Neural crest cell (in vitro differentiated cells): ENCODE measurements around the gene ADAMTS2. TPM values are rescaled to one million over a fixed set of nuclear protein-coding genes. Genes with fewer than 3 reads are reported as not detected.

Experiments used
- DNase-seq: peaks from one replicate; pipeline ENCODE4 v3.0.0; 2021; ENCODE audit warnings: low read depth, mixed read lengths, low spot score
- H3K27ac Mint-ChIP-seq: one replicate; pipeline ENCODE4 v1.8.0; 2021; ENCODE audit warnings: mild to moderate bottlenecking, mixed read lengths; ENCODE audit not compliant: unreplicated experiment
- H3K27me3 Mint-ChIP-seq: 2 replicates; pipeline ENCODE4 v1.8.0; 2021; ENCODE audit warnings: low read depth, mild to moderate bottlenecking, mixed read lengths
- H3K36me3 Mint-ChIP-seq: 2 replicates; pipeline ENCODE4 v1.8.0; 2021; ENCODE audit warnings: low read depth, mild to moderate bottlenecking, mixed read lengths
- H3K4me1 Mint-ChIP-seq: 2 replicates; pipeline ENCODE4 v1.8.0; 2021; ENCODE audit warnings: mixed read lengths
- H3K4me3 Mint-ChIP-seq: one replicate; pipeline ENCODE4 v1.8.0; 2021; ENCODE audit warnings: mild to moderate bottlenecking, mixed read lengths
- H3K9me3 Mint-ChIP-seq: 2 replicates; pipeline ENCODE4 v1.8.0; 2021; ENCODE audit warnings: mixed read lengths
- total RNA-seq: library from RNA; stranded (reverse); gene quantifications from 2 replicates; pipeline ENCODE4 v1.2.1, GENCODE V29; 2021
- TF ChIP-seq, protein P1 (sequence below): fragments of 200-600 bp; sonication (generic); conservative IDR thresholded peaks from 2 replicates; pipeline ENCODE4 v1.5.0; 2021; ENCODE audit warnings: antibody characterized with exemption, mild to moderate bottlenecking

ADAMTS2 gene
- total RNA-seq, 1 donor from 2014 or later = 1.5 TPM

- DNase-seq = no peak
- no peaks in the 10 kb centered on the region for H3K27me3 Mint-ChIP-seq
- TF ChIP-seq, protein P1, sequence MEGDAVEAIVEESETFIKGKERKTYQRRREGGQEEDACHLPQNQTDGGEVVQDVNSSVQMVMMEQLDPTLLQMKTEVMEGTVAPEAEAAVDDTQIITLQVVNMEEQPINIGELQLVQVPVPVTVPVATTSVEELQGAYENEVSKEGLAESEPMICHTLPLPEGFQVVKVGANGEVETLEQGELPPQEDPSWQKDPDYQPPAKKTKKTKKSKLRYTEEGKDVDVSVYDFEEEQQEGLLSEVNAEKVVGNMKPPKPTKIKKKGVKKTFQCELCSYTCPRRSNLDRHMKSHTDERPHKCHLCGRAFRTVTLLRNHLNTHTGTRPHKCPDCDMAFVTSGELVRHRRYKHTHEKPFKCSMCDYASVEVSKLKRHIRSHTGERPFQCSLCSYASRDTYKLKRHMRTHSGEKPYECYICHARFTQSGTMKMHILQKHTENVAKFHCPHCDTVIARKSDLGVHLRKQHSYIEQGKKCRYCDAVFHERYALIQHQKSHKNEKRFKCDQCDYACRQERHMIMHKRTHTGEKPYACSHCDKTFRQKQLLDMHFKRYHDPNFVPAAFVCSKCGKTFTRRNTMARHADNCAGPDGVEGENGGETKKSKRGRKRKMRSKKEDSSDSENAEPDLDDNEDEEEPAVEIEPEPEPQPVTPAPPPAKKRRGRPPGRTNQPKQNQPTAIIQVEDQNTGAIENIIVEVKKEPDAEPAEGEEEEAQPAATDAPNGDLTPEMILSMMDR = no peak
- H3K36me3 Mint-ChIP-seq = no peaks in the 10 kb centered on the region
- no peak overlapping the region for H3K4me3 Mint-ChIP-seq
- H3K9me3 Mint-ChIP-seq = no peaks in the 10 kb centered on the region
- peaks cover 28% of the 10 kb centered on the region for H3K4me1 Mint-ChIP-seq
- peak overlapping the region; percentile 19 for H3K27ac Mint-ChIP-seq
Measured at GRCh38 chr5:179270581-179271427, 74.5 kb downstream of the ADAMTS2 start.

DNA sequence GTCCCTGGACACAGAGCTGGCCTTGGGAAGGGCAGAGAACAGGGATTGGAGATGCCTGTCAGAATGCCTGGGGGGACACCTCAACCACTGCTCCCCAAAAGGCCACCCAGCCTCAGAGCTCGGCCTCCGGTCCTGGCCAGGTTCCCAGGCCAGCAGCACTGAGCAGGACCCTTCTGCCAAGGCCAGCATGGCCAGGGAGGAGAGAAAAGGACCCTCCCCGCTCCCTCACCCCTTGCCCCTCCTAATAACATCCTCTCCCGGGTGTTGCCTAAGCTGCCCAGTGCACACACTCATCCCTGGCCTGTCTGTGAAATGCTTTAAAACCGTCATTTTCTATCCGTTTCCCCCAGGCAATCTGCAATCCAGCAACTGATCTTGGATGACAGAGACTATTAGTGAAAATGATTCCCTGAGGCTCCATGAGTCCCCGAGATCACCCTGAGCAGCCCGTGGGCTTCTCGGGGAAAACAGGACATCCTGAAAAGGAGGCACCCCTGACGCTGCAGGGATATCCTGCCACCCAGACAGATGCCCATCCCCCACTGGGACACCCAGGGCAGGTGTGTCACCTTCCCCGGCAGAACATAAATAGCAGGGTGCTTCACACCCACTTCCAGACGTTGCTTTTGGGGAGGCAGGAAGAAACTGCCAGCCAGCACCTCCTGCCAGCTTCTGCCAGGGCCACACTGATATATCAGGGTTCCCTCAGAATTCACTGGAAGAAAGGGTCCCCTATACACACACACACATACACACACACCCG lies 75.3 kb downstream of the ADAMTS2 start:
- no peak overlapping the region for H3K27ac Mint-ChIP-seq
- no peak for DNase-seq

DNA sequence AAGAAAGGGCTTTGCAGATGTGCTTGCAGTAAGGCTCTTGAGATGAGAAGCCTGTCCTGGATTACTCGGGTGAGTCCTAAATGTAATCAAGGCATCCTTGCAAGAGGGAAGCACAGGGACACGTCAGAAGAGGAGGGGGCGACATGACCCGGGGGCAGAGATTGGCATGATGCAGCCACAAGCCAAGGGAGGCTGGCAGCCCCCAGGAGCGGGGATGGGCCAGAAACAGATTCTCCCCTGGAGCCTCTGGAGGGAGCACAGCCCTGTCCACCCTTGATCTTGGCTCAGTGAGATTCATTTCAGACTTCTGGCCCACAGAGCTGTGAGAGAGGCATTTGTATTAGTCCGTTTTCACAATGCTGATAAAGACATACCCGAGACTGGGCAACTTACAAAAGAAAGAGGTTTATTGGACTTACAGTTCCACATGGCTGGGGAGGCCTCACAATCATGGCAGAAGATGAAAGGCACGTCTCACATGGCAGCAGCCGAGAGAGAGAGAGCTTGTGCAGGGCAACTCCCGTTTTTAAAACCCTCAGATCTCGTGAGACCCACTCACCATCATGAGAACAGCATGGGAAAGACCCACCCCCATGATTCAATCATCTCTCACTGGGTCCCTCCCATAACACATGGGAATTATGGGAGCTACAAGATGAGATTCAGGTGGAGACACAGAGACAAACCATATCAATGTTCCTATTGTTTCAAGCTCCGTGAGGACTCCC lies 76.1 kb downstream of the ADAMTS2 start:
- Mint-ChIP-seq H3K36me3 (no peaks in the 10 kb centered on the region), H3K27me3 (no peaks in the 10 kb centered on the region), H3K4me1 (peaks cover 20% of the 10 kb centered on the region), H3K27ac (peak overlapping the region; percentile 81), H3K9me3 (no peaks in the 10 kb centered on the region), H3K4me3 (no peak overlapping the region)
- no peak for DNase-seq
- TF ChIP-seq, protein P1 = no peak

More for the DNA sequence above, 75.3 kb downstream of the ADAMTS2 start:
- TF ChIP-seq, protein P1 = no peak
- H3K9me3 Mint-ChIP-seq = no peaks in the 10 kb centered on the region
- peaks cover 22% of the 10 kb centered on the region for H3K4me1 Mint-ChIP-seq
- H3K4me3 Mint-ChIP-seq = no peak overlapping the region
- H3K36me3 Mint-ChIP-seq = no peaks in the 10 kb centered on the region
- H3K27me3 Mint-ChIP-seq = no peaks in the 10 kb centered on the region

DNA sequence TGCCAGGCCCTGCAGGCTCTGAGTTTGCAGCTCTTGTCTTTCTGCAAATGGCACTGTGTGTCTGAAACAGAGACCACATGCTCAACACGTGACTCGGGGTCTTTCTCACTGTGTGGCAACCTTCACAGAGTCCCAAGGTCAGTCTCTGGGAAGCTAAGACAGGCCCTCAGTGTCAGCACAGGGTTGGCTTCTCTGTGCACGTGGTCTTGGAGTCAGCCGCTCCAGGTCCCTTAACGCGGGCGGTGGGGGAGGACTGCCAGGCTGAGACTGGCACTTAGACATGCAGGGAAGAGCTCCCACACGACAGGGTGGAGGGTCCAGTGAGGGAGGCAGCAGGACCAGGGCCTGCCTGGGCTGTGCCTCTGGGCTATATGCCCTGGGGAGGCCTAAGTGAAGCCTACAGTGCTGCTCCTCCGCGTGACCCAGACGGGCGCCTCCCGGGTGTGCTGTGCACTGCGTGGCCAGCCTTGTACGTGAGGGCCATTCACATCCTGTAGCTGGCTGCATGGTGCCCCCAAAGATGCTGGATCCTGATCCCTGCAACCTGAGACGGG lies 76.8 kb downstream of the ADAMTS2 start:
- Mint-ChIP-seq H3K9me3 (no peaks in the 10 kb centered on the region), H3K36me3 (no peaks in the 10 kb centered on the region), H3K4me3 (no peak overlapping the region), H3K27ac (no peak overlapping the region), H3K27me3 (no peaks in the 10 kb centered on the region), H3K4me1 (peaks cover 17% of the 10 kb centered on the region)
- TF ChIP-seq, protein P1 = no peak
- no peak for DNase-seq

DNA sequence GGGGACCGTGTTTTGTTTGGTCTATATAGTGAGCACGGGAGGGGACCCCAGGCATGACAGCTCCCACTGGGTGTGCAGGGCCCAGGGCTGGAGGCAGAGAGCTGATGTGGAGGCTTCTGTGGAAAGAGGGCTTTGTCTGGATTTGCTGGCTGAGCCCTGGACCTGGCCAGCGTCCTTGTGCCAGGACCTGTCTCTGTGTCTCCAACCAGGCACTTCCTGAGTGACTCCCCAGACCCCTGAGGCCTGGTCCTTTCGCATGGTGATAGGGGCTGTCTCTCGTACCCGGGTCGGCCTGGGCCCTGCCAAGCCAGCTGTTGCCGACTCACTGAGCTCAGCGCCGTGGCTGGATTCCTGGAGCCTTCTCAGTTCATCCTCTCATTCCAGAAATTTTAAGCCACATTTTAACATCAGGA lies 77.6 kb downstream of the ADAMTS2 start:
- Mint-ChIP-seq H3K36me3 (no peaks in the 10 kb centered on the region), H3K4me1 (peaks cover 10% of the 10 kb centered on the region), H3K27me3 (no peaks in the 10 kb centered on the region), H3K9me3 (no peaks in the 10 kb centered on the region), H3K4me3 (no peak overlapping the region), H3K27ac (no peak overlapping the region)
- DNase-seq = no peak
- TF ChIP-seq, protein P1 = no peak
